ENCODE data around the gene BBS12.
"Not testable (repeated sequence)": the region's sequence is repeated elsewhere in the genome, so short reads cannot be mapped to it uniquely, and the experiment has no call there.

BBS12 gene

GRCh38 chr4:122783301-122784215 is 51.1 kb downstream of the BBS12 start:
- in situ Hi-C loops (cut with MboI; ENCODE audit: low pct_unique_long_range_greater_than_20kb, low sequenced_read_pairs), result no loop called here
- DNase-seq, result no peak

- in situ Hi-C loops (cut with MboI; ENCODE audit: low pct_unique_long_range_greater_than_20kb, low sequenced_read_pairs), result no loop called here
- no peak for DNase-seq
These were observed 51.8 kb downstream of the BBS12 start for GRCh38 chr4:122784261-122784660.

GRCh38 chr4:122785099-122785498 is 52.6 kb downstream of the BBS12 start:
- in situ Hi-C loops (cut with MboI; ENCODE audit: low pct_unique_long_range_greater_than_20kb, low sequenced_read_pairs), result no loop called here
- DNase-seq, result no peak

GRCh38 chr4:122786296-122786695 is 53.8 kb downstream of the BBS12 start:
- DNase-seq; in situ Hi-C loops (cut with MboI; ENCODE audit: low pct_unique_long_range_greater_than_20kb, low sequenced_read_pairs): not testable (repeated sequence)

GRCh38 chr4:122786920-122787319 is 54.4 kb downstream of the BBS12 start:
- in situ Hi-C loops (cut with MboI; ENCODE audit: low pct_unique_long_range_greater_than_20kb, low sequenced_read_pairs); DNase-seq: not testable (repeated sequence)

GRCh38 chr4:122787940-122788339 is 55.4 kb downstream of the BBS12 start:
- no peak for DNase-seq
- in situ Hi-C loops (cut with MboI; ENCODE audit: low pct_unique_long_range_greater_than_20kb, low sequenced_read_pairs), result no loop called here

- no peak for DNase-seq
- in situ Hi-C loops (cut with MboI; ENCODE audit: low pct_unique_long_range_greater_than_20kb, low sequenced_read_pairs), result no loop called here
These were observed 56.4 kb downstream of the BBS12 start for GRCh38 chr4:122788935-122789334.

- in situ Hi-C loops (cut with MboI; ENCODE audit: low pct_unique_long_range_greater_than_20kb, low sequenced_read_pairs), result no loop called here
These were observed 61.3 kb downstream of the BBS12 start for GRCh38 chr4:122793811-122794210.

More at GRCh38 chr4:122793811-122794210, 61.3 kb downstream of the BBS12 start:
- no peak for DNase-seq

All from KBM-7 (cell line).